Fibroblast of the aortic adventitia (primary cell): ENCODE measurements around the gene P4HTM. TPM values are rescaled to one million over a fixed set of nuclear protein-coding genes. Genes with fewer than 3 reads are reported as not detected.

Experiments used
- DNase-seq: peaks from one replicate; pipeline ENCODE4 v3.0.0-alpha.2; 2010; ENCODE audit warnings: low read depth
- H3K4me3 ChIP-seq: 2 replicates; pipeline ENCODE4 v1.5.1; 2011; ENCODE audit warnings: low read depth, mild to moderate bottlenecking, control low read depth, low read length, moderate library complexity
- total RNA-seq: library from RNA; depleted of rRNA; stranded (reverse); fragments of >200 nt; gene quantifications from 2 replicates; pipeline ENCODE4 v1.2.3, GENCODE V29; 2012; ENCODE audit warnings: low replicate concordance
- TF ChIP-seq, protein P1 (sequence below): IDR thresholded peaks from 2 replicates; pipeline ENCODE4 v1.5.1; 2011; ENCODE audit warnings: mild to moderate bottlenecking, low read length, control low read depth, inconsistent platforms; ENCODE audit not compliant: insufficient read depth

P4HTM gene
- total RNA-seq, 1 donor = 22.2 TPM

GRCh38 chr3:48952510-48953118 lies 37.4 kb upstream of the P4HTM start:
- TF ChIP-seq, protein P1, sequence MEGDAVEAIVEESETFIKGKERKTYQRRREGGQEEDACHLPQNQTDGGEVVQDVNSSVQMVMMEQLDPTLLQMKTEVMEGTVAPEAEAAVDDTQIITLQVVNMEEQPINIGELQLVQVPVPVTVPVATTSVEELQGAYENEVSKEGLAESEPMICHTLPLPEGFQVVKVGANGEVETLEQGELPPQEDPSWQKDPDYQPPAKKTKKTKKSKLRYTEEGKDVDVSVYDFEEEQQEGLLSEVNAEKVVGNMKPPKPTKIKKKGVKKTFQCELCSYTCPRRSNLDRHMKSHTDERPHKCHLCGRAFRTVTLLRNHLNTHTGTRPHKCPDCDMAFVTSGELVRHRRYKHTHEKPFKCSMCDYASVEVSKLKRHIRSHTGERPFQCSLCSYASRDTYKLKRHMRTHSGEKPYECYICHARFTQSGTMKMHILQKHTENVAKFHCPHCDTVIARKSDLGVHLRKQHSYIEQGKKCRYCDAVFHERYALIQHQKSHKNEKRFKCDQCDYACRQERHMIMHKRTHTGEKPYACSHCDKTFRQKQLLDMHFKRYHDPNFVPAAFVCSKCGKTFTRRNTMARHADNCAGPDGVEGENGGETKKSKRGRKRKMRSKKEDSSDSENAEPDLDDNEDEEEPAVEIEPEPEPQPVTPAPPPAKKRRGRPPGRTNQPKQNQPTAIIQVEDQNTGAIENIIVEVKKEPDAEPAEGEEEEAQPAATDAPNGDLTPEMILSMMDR = peak; percentile 31

DNA sequence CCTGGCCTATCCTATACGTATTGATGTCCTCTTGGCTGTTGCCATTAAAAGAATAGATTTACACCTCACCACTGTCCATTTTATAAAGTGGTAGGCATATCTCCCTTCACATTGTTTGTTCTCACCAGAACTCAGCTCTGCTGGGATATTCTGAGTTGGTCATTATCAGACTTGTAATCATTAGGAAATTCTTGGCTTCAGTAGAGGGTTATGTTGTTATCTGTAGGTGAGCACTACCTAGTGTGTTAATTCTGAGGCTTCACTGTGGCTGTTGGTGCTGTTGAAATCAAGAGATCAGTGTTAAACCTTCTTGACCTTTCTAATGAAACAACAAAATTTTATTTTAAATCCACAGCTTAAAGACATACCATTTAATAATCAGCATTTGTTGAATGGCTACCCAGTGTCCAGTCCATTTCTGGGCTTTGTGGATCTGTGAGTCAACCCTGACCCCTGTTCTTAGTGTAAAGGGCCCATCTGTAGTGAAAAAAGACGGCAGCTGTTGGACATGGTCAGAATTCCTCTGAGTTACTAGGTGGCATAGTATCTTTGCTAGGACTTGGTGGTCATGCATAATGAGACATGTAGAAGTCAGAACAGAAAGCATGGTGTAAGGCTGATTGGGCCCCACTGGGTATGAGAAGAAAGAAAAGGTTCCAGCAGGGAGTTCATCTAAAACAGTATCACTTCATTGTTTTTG lies 32.9 kb upstream of the P4HTM start:
- TF ChIP-seq, protein P1 = no peak
- DNase-seq = no peak
- no peak overlapping the region for H3K4me3 ChIP-seq

More at GRCh38 chr3:48952510-48953118, 37.4 kb upstream of the P4HTM start:
- no peak overlapping the region for H3K4me3 ChIP-seq
- peak; percentile 13 for DNase-seq

DNA sequence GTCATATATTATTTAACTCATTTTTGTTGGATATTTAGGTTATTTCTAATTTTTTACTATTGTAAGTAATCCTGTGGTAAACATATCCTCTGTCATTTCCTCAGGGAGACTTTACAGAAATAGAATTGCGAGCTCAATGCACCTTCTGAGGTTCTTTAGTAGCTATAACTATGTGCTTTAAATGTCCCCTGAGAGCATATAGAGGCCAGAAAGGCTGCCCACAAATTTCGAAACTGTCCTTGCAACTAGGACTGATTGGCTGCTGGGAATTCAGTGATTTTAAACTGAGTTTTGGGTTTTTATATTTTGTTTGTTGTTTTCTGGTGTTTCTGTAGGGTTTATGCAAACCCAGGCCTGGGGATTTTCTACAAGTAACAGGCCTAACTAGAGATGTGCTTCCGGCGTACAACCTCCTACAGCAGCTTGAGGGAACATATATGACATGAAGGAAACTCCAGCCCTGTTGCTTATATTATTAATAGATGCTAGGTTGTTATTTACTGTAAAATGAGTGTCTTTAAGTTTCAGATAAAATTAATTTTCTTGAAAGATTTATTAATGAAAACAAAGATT lies 29.1 kb upstream of the P4HTM start:
- TF ChIP-seq, protein P1 = no peak
- H3K4me3 ChIP-seq = no peak overlapping the region
- DNase-seq = peak; percentile 12

DNA sequence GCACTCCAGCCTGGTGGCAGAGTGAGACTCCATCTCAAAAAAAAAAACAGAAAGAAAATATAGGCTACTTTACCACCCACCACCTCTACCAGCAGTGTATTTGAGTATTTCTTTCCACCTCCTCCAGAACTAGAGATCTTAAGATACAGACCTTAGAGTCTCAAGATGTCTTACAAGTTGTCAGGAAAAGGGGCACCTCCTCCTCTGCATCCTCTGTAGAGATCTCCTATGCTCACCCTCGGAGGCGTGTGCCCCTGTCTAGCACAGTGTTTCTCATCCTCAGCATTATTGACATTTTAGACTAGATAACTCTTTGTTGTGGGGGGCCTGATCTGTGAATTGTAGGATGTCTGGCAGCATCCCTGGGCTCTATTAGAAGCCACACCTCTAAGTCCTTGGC lies 27.7 kb upstream of the P4HTM start:
- DNase-seq = no peak
- TF ChIP-seq, protein P1 = no peak
- H3K4me3 ChIP-seq = no peak overlapping the region

DNA sequence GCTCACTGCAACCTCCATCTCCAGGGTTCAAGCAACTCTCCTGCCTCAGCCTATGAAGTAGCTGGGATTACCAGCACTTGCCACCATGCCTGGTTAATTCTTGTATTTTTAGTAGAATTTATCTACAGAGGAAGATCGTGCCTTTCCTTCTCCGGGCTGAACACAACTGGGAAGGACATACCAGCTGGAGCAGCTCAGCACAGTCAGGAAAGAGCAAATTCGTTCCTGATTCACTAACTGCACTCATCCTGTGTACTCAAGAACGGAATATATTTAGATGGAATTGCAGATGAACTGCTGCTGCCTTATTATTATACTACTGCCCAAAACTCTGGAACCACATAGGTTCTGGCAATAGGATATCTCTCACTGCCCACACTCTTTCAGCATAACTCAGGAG lies 27.1 kb upstream of the P4HTM start:
- DNase-seq = no peak
- TF ChIP-seq, protein P1 = no peak
- H3K4me3 ChIP-seq = no peak overlapping the region

- H3K4me3 ChIP-seq = no peak overlapping the region
- TF ChIP-seq, protein P1 = no peak
- DNase-seq = no peak
These were observed 26.4 kb upstream of the P4HTM start for GRCh38 chr3:48963591-48963990.
